GM18505 (cell line): Measurements from ENCODE around the gene CEACAM5.
"Not testable (repeated sequence)": the region's sequence is repeated elsewhere in the genome, so short reads cannot be mapped to it uniquely, and the experiment has no call there.

Experiments used
- ATAC-seq: cut with Tn5 transposase; IDR thresholded peaks from one replicate; pipeline ENCODE4 v1.9.1; 2021; ENCODE audit not compliant: unreplicated experiment
- POLR2A ChIP-seq: IDR thresholded peaks from 4 replicates; pipeline ENCODE4 v1.6.1; 2011; ENCODE audit warnings: borderline replicate concordance; ENCODE audit not compliant: insufficient read depth, insufficient read length; ENCODE audit errors: extremely low read depth

Gene CEACAM5

DNA sequence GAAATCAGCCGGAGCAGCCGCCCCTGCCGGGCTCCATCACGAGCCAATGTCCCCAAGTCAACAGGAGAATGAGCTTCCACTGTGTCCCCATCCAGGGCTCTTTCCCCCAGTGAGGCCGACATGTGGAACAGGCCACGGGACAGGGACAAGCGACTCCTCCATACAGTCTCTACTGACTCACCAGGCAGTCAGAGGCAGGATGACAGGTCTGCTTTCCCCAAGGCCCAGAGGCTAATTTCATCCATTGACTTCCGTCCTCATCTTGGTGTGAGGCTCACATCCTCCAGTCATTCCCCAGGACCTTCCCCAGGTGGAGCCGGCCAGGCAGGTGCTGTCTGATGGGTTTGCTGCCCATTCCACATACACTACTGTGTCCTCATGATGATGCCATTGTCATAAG, 50.4 kb downstream of the CEACAM5 start:
- TF ChIP-seq POLR2A = no peak
- no peak for ATAC-seq

DNA sequence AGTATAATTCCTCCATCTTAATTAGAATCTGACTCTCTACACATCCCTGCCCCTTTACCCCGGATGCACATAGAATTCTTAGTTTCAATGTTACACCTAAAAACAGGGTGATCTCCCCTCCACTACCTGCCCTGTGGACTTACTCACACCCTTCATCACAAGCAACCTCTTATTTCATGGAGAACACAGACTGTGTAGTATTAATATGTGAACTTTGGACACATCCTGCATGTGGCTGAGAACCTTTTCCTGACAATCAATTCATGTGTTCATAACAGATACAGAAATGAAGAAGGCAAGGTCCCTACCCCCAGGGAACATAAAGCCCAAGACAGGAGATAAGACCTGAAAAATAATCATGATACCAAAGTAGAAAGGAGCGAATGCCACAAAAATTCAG, 58.7 kb downstream of the CEACAM5 start:
- ATAC-seq = no peak
- no peak for TF ChIP-seq POLR2A

DNA sequence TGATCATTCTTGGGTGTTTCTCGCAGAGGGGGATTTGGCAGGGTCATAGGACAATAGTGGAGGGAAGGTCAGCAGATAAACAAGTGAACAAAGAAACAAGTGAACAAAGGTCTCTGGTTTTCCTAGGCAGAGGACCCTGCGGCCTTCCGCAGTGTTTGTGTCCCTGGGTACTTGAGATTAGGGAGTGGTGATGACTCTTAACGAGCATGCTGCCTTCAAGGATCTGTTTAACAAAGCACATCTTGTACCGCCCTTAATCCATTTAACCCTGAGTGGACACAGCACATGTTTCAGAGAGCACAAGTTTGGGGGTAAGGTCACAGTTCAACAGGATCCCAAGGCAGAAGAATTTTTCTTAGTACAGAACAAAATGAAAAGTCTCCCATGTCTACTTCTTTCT, 59.7 kb downstream of the CEACAM5 start:
- not testable (repeated sequence) for ATAC-seq

- ATAC-seq = no peak
- no peak for TF ChIP-seq POLR2A
Observed at GRCh38 chr19:41769608-41770007, 61.2 kb downstream of the CEACAM5 start.

DNA sequence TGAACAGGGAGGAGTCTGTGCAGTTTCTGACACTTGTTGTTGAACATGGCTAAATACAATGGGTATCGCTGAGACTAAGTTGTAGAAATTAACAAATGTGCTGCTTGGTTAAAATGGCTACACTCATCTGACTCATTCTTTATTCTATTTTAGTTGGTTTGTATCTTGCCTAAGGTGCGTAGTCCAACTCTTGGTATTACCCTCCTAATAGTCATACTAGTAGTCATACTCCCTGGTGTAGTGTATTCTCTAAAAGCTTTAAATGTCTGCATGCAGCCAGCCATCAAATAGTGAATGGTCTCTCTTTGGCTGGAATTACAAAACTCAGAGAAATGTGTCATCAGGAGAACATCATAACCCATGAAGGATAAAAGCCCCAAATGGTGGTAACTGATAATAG, 63.0 kb downstream of the CEACAM5 start:
- ATAC-seq = no peak
- TF ChIP-seq POLR2A = no peak

GRCh38 chr19:41774515-41774980, 66.1 kb downstream of the CEACAM5 start:
- TF ChIP-seq POLR2A = no peak
- no peak for ATAC-seq

DNA sequence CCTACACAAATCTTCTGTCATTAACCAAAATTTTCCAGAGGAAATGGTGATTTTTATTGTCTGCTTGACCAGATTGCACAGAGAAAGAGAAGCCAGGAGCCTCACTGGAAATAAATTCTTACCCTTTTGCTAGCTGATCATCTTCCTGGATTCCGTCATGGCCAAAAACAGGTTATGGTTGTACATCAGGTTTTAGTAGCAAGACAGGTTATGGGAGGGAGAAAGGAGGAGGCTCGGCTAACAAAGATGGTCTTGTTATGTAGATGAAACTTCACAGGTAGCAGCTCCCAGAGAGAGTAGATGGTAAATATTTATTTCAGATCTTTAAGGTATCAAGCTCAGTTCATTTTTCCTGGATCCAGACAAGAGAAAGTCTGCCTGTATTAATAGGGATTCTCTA, 68.3 kb downstream of the CEACAM5 start:
- ATAC-seq = no peak
- TF ChIP-seq POLR2A = no peak
